NCI-H748 treated with DMSO at 0.1 percent for 48 hours (cell line): ENCODE data around the gene CYP26B1.

Source experiments
- DNase-seq: peaks from one replicate; lab custom pipeline; 2025; lab: John Stamatoyannopoulos, UW

The CYP26B1 gene

GRCh38 chr2:72082021-72082601 lies 65.6 kb downstream of the CYP26B1 start:
- DNase-seq = no peak

- no peak for DNase-seq
Observed at GRCh38 chr2:72081451-72081850, 66.2 kb downstream of the CYP26B1 start.

- DNase-seq = no peak
Observed at GRCh38 chr2:72080286-72081145, 67.1 kb downstream of the CYP26B1 start.
